ENCODE results near the gene NR4A1. TPM values are rescaled to one million over a fixed set of nuclear protein-coding genes. Genes with fewer than 3 reads are reported as not detected.

NR4A1 gene
- total RNA-seq, 1 donor from 2014 or later: 24.2 TPM

GRCh38 chr12:52011602-52012214 is 39.5 kb upstream of the NR4A1 start:
- TF ChIP-seq CTCF (IDR thresholded peaks at IDR 0.05): no peak
- H3K4me3 Mint-ChIP-seq: no peak overlapping the region
- ATAC-seq (ENCODE audit: low read depth) (no peak), DNase-seq (no peak)
- H3K27ac Mint-ChIP-seq: no peak overlapping the region
- no peaks in the 10 kb centered on the region for H3K9me3 Mint-ChIP-seq
- ChIA-PET CTCF (interaction anchor here (1.4 kb wide), 1 partner anchor 11 kb away, joined by 4 read pairs; no protein-coding TSS in a partner anchor), POLR2A (interaction anchor here (10.6 kb wide), 1 partner anchor 11 kb away, joined by 217 read pairs; no protein-coding TSS in a partner anchor)
- peaks cover 32% of the 10 kb centered on the region for H3K4me1 Mint-ChIP-seq
- no peaks in the 10 kb centered on the region for H3K27me3 Mint-ChIP-seq
- H3K36me3 Mint-ChIP-seq (ENCODE audit: low read depth): peaks cover 63% of the 10 kb centered on the region
- intact Hi-C loops (cut with micrococcal nuclease): no loop called here

GRCh38 chr12:52013626-52014310 is 37.5 kb upstream of the NR4A1 start:
- peaks cover 60% of the 10 kb centered on the region for H3K36me3 Mint-ChIP-seq (ENCODE audit: low read depth)
- no peaks in the 10 kb centered on the region for H3K27me3 Mint-ChIP-seq
- H3K27ac Mint-ChIP-seq: no peak overlapping the region
- intact Hi-C loops (cut with micrococcal nuclease): no loop called here
- ATAC-seq (ENCODE audit: low read depth) (no peak), DNase-seq (no peak)
- no peak for TF ChIP-seq CTCF (IDR thresholded peaks at IDR 0.05)
- H3K4me1 Mint-ChIP-seq: peaks cover 25% of the 10 kb centered on the region
- no peak overlapping the region for H3K4me3 Mint-ChIP-seq
- CTCF ChIA-PET: interaction anchor here (1.2 kb wide), 2 partner anchors 12 to 20 kb away, joined by 3 to 5 read pairs; no protein-coding TSS in a partner anchor
- POLR2A ChIA-PET: interaction anchor here (1.1 kb wide), 1 partner anchor 11 kb away, joined by 4 read pairs; no protein-coding TSS in a partner anchor
- H3K9me3 Mint-ChIP-seq: no peaks in the 10 kb centered on the region

GRCh38 chr12:52014567-52015530 is 36.4 kb upstream of the NR4A1 start:
- H3K9me3 Mint-ChIP-seq: no peaks in the 10 kb centered on the region
- TF ChIP-seq CTCF (IDR thresholded peaks at IDR 0.05): no peak
- POLR2A ChIA-PET: interaction anchor here (0.9 to 1.1 kb wide), 2 partner anchors 10 to 37 kb away, joined by 3 to 4 read pairs; partner anchors contain the start of gene NR4A1
- no peak overlapping the region for H3K27ac Mint-ChIP-seq
- no peaks in the 10 kb centered on the region for H3K27me3 Mint-ChIP-seq
- ATAC-seq (ENCODE audit: low read depth) (no peak), DNase-seq (no peak)
- intact Hi-C loops (cut with micrococcal nuclease): no loop called here
- peaks cover 53% of the 10 kb centered on the region for H3K36me3 Mint-ChIP-seq (ENCODE audit: low read depth)
- CTCF ChIA-PET: interaction anchor here (1.1 to 1.2 kb wide), 2 partner anchors 10 to 22 kb away, joined by 3 read pairs; no protein-coding TSS in a partner anchor
- H3K4me3 Mint-ChIP-seq: no peak overlapping the region
- peaks cover 17% of the 10 kb centered on the region for H3K4me1 Mint-ChIP-seq

- Mint-ChIP-seq H3K4me1 (peaks cover 23% of the 10 kb centered on the region), H3K4me3 (no peak overlapping the region), H3K9me3 (no peaks in the 10 kb centered on the region), H3K27me3 (no peaks in the 10 kb centered on the region), H3K36me3 (ENCODE audit: low read depth) (peaks cover 49% of the 10 kb centered on the region), H3K27ac (no peak overlapping the region)
- ATAC-seq (ENCODE audit: low read depth) (no peak), DNase-seq (no peak)
- intact Hi-C loops (cut with micrococcal nuclease): no loop called here
- ChIA-PET POLR2A (interaction anchor here (0.9 to 1.0 kb wide), 2 partner anchors 9 to 36 kb away, joined by 3 read pairs; partner anchors contain the start of genes NR4A1 and TAMALIN), CTCF (interaction anchor here (1.1 to 13.2 kb wide), 2 partner anchors 9 to 22 kb away, joined by 3 to 306 read pairs; partner anchors contain the start of gene TAMALIN)
- TF ChIP-seq CTCF (IDR thresholded peaks at IDR 0.05): no peak
Measured at GRCh38 chr12:52015532-52016041, 35.7 kb upstream of the NR4A1 start.
